WTC11 (cell line): Measurements from ENCODE around the gene MACROD2. TPM values are rescaled to one million over a fixed set of nuclear protein-coding genes. Genes with fewer than 3 reads are reported as not detected.

Experiments used
- ATAC-seq: fragments of 200-7000 bp; cut with Tn5 transposase; 2 replicates; pipeline ENCODE4 v1.10.0; 2021; ENCODE audit warnings: mild to moderate bottlenecking, moderate library complexity
- CTCF ChIA-PET: fragments of 300-600 bp; sonication (Branson Sonifier 250); formaldehyde crosslinking; loops from one replicate; lab custom pipeline; 2021; ENCODE audit warnings: antibody characterized with exemption; lab: Charles Lee
- POLR2A ChIA-PET: fragments of 350-600 bp; sonication (Branson Sonifier 250); formaldehyde crosslinking; loops from one replicate; lab custom pipeline; 2021; ENCODE audit warnings: antibody characterized with exemption; lab: Charles Lee
- DNase-seq: peaks from one replicate; pipeline ENCODE4 v3.0.0; 2021; ENCODE audit warnings: low spot score
- H3K27ac Mint-ChIP-seq: 2 replicates; pipeline ENCODE4 v1.8.0; 2021; ENCODE audit warnings: mixed read lengths
- H3K27me3 Mint-ChIP-seq: 2 replicates; pipeline ENCODE4 v1.8.0; 2021; ENCODE audit warnings: low read depth, mild to moderate bottlenecking, moderate library complexity, mixed read lengths
- H3K36me3 Mint-ChIP-seq: 2 replicates; pipeline ENCODE4 v1.8.0; 2021; ENCODE audit warnings: mixed read lengths
- H3K4me1 Mint-ChIP-seq: 2 replicates; pipeline ENCODE4 v1.8.0; 2022; ENCODE audit warnings: mixed read lengths
- H3K4me3 Mint-ChIP-seq: 2 replicates; pipeline ENCODE4 v1.8.0; 2021; ENCODE audit warnings: mild to moderate bottlenecking, moderate library complexity, mixed read lengths
- H3K9me3 Mint-ChIP-seq: 2 replicates; pipeline ENCODE4 v1.8.0; 2021; ENCODE audit warnings: mixed read lengths
- AR ChIP-seq: fragments of 250-450 bp; sonication (Bioruptor Pico); IDR thresholded peaks from 2 replicates; pipeline ENCODE4 v1.9.0; 2021; ENCODE audit warnings: mild to moderate bottlenecking
- ARID4B ChIP-seq: sonication (generic); formaldehyde crosslinking; IDR thresholded peaks from 2 replicates; pipeline ENCODE4 v1.8.0; 2023; ENCODE audit warnings: missing genetic modification reagents, mild to moderate bottlenecking, borderline replicate concordance
- ATF3 ChIP-seq: sonication (generic); formaldehyde crosslinking; conservative IDR thresholded peaks from 2 replicates; pipeline ENCODE4 v1.8.1; 2022; ENCODE audit warnings: mild to moderate bottlenecking, missing genetic modification reagents
- ATF6 ChIP-seq: sonication (generic); formaldehyde crosslinking; IDR thresholded peaks from 2 replicates; pipeline ENCODE4 v1.8.1; 2023; ENCODE audit warnings: mild to moderate bottlenecking, missing genetic modification reagents
- CTCF ChIP-seq: fragments of 200-600 bp; IDR thresholded peaks from 2 replicates; pipeline ENCODE4 v1.8.0; 2022; ENCODE audit warnings: antibody characterized with exemption
- E2F1 ChIP-seq: sonication (generic); formaldehyde crosslinking; IDR thresholded peaks from 2 replicates; pipeline ENCODE4 v1.8.0; 2022; ENCODE audit warnings: mild to moderate bottlenecking, missing genetic modification reagents
- HMGA2 ChIP-seq: fragments of 250-450 bp; sonication (Bioruptor Pico); IDR thresholded peaks from 2 replicates; pipeline ENCODE4 v1.4.0; 2021; ENCODE audit warnings: mild to moderate bottlenecking, moderate library complexity
- IRF1 ChIP-seq: sonication (generic); formaldehyde crosslinking; IDR thresholded peaks from 2 replicates; pipeline ENCODE4 v1.8.0; 2023; ENCODE audit warnings: missing genetic modification reagents
- JAZF1 ChIP-seq: fragments of 250-450 bp; sonication (Bioruptor Pico); IDR thresholded peaks from 2 replicates; pipeline ENCODE4 v1.9.0; 2021; ENCODE audit warnings: moderate library complexity, mild to moderate bottlenecking, inconsistent platforms
- MLX ChIP-seq: sonication (generic); formaldehyde crosslinking; IDR thresholded peaks from 2 replicates; pipeline ENCODE4 v1.8.1; 2023; ENCODE audit warnings: mild to moderate bottlenecking, missing genetic modification reagents, moderate library complexity
- NFYB ChIP-seq: sonication (generic); formaldehyde crosslinking; conservative IDR thresholded peaks from 2 replicates; pipeline ENCODE4 v1.8.0; 2022; ENCODE audit warnings: low read depth, missing genetic modification reagents
- ZNF532 ChIP-seq: fragments of 250-450 bp; sonication (Bioruptor Pico); IDR thresholded peaks from 2 replicates; pipeline ENCODE4 v1.9.0; 2021; ENCODE audit warnings: mild to moderate bottlenecking, borderline replicate concordance
- ZSCAN18 ChIP-seq: fragments of 250-450 bp; sonication (Bioruptor Pico); IDR thresholded peaks from 2 replicates; pipeline ENCODE4 v2.1.2; 2022; ENCODE audit warnings: mild to moderate bottlenecking, moderate library complexity
- total RNA-seq: library from RNA; stranded (reverse); gene quantifications from 3 replicates; pipeline ENCODE4 v1.2.3, GENCODE V29; 2021

Gene MACROD2
- total RNA-seq, 1 experiment from 2014 or later: 4.1 TPM

- Mint-ChIP-seq H3K27me3 (no peaks in the 10 kb centered on the region), H3K4me3 (no peak overlapping the region), H3K27ac (no peak overlapping the region), H3K9me3 (no peaks in the 10 kb centered on the region; the same call in 1 of the 2 replicates), H3K36me3 (no peaks in the 10 kb centered on the region), H3K4me1 (peaks cover 41% of the 10 kb centered on the region)
- ATAC-seq: no peak
- no peak for DNase-seq
- ChIA-PET POLR2A (no interaction called here), CTCF (no interaction called here)
- TF ChIP-seq ZNF532 (no peak), ARID4B (CRISPR knock-in tag) (no peak), NFYB (CRISPR knock-in tag) (no peak), MLX (CRISPR knock-in tag) (no peak), ATF6 (CRISPR knock-in tag) (no peak), JAZF1 (CRISPR knock-in tag) (no peak), CTCF (no peak), IRF1 (CRISPR knock-in tag) (no peak), ZSCAN18 (CRISPR knock-in tag) (no peak), ATF3 (CRISPR knock-in tag) (no peak), AR (CRISPR knock-in tag) (no peak), HMGA2 (CRISPR knock-in tag) (no peak), E2F1 (no peak)
These were observed 712.7 kb downstream of the MACROD2 start for GRCh38 chr20:14707865-14708596.
